ENCODE data around the gene OR4K1.

- TF ChIP-seq, protein P1, sequence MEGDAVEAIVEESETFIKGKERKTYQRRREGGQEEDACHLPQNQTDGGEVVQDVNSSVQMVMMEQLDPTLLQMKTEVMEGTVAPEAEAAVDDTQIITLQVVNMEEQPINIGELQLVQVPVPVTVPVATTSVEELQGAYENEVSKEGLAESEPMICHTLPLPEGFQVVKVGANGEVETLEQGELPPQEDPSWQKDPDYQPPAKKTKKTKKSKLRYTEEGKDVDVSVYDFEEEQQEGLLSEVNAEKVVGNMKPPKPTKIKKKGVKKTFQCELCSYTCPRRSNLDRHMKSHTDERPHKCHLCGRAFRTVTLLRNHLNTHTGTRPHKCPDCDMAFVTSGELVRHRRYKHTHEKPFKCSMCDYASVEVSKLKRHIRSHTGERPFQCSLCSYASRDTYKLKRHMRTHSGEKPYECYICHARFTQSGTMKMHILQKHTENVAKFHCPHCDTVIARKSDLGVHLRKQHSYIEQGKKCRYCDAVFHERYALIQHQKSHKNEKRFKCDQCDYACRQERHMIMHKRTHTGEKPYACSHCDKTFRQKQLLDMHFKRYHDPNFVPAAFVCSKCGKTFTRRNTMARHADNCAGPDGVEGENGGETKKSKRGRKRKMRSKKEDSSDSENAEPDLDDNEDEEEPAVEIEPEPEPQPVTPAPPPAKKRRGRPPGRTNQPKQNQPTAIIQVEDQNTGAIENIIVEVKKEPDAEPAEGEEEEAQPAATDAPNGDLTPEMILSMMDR (IDR thresholded peaks at IDR 0.05): no peak
- no peak for TF ChIP-seq POLR2A (IDR thresholded peaks at IDR 0.05)
These were observed 12.7 kb upstream of the OR4K1 start for GRCh38 chr14:19917955-19918518.

Measured in Peyer's patch (tissue), 4 donors.